Kidney epithelial cell (primary cell): ENCODE results near the gene DSCAML1. TPM values are rescaled to one million over a fixed set of nuclear protein-coding genes. Genes with fewer than 3 reads are reported as not detected.

Experiments used
- DNase-seq: peaks from one replicate; pipeline ENCODE4 v3.0.0-alpha.2; 2010; ENCODE audit warnings: low read depth
- H3K27me3 ChIP-seq: 2 replicates; pipeline ENCODE4 v1.6.0; 2011; ENCODE audit warnings: low read length; ENCODE audit not compliant: control insufficient read depth, insufficient read depth
- H3K36me3 ChIP-seq: 2 replicates; pipeline ENCODE4 v1.5.1; 2011; ENCODE audit warnings: low read length; ENCODE audit not compliant: control insufficient read depth, insufficient read depth
- H3K4me3 ChIP-seq: 2 replicates; pipeline ENCODE4 v1.5.1; 2011; ENCODE audit warnings: low read depth, mild to moderate bottlenecking, control low read depth, low read length
- CTCF ChIP-seq: IDR thresholded peaks from 2 replicates; pipeline ENCODE4 v1.5.1; 2011; ENCODE audit warnings: mild to moderate bottlenecking, moderate library complexity, low read length, control low read depth, inconsistent platforms; ENCODE audit not compliant: insufficient read depth, poor library complexity, severe bottlenecking
- total RNA-seq: library from RNA; depleted of rRNA; stranded (reverse); fragments of >200 nt; gene quantifications from 2 replicates; pipeline ENCODE4 v1.2.3, GENCODE V29; 2015

The DSCAML1 gene
- total RNA-seq, 1 donor from 2014 or later, result 3.1 TPM

DNA sequence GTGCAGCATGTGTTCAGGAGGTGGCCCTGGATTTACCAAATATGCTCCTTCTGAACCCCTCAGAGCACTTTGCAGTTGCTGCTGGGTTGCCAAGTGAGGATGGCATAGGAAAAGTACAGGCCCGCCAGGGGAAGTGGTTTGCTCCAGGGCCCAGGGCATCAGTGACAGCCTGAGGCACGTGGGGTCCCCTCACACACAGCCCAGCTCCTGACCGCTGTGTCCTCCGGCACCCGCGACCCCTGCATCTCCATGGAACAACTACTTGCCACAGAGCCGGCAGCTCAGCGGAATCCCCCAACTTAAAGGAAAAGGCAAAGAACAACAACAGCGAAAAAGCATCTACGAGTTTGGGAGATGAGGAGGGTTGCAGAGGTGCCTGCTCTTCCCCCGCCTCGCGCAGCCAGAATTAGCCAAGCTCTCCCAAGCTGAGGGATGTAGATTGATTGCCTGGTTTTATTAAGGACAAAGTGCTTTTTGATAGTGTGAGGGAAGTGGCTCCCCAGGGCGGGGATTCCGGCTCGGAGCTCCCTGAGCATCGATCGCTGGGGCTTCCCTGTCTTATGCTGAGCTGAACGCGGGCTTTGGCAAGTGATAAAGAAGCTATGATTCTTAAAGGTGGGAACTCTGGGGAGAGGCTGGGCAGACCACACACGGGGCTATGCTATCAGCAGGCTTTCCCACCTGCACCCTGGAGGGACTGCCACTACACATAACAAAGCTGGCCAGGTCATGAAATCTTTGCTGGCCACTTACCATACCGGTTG lies 294.8 kb downstream of the DSCAML1 start:
- DNase-seq, result no peak
- Histone ChIP-seq H3K36me3 (no peaks in the 10 kb centered on the region), H3K27me3 (peaks cover 20% of the 10 kb centered on the region), H3K4me3 (no peak overlapping the region)
- no peak for TF ChIP-seq CTCF

GRCh38 chr11:117501237-117501898 lies 295.6 kb downstream of the DSCAML1 start:
- Histone ChIP-seq H3K27me3 (peaks cover 23% of the 10 kb centered on the region), H3K4me3 (no peak overlapping the region), H3K36me3 (no peaks in the 10 kb centered on the region)
- TF ChIP-seq CTCF, result no peak
- no peak for DNase-seq

GRCh38 chr11:117498791-117499190 lies 298.2 kb downstream of the DSCAML1 start:
- H3K4me3 ChIP-seq, result no peak overlapping the region
- peaks cover 15% of the 10 kb centered on the region for H3K27me3 ChIP-seq
- no peak for TF ChIP-seq CTCF
- no peak for DNase-seq
- H3K36me3 ChIP-seq, result no peaks in the 10 kb centered on the region

DNA sequence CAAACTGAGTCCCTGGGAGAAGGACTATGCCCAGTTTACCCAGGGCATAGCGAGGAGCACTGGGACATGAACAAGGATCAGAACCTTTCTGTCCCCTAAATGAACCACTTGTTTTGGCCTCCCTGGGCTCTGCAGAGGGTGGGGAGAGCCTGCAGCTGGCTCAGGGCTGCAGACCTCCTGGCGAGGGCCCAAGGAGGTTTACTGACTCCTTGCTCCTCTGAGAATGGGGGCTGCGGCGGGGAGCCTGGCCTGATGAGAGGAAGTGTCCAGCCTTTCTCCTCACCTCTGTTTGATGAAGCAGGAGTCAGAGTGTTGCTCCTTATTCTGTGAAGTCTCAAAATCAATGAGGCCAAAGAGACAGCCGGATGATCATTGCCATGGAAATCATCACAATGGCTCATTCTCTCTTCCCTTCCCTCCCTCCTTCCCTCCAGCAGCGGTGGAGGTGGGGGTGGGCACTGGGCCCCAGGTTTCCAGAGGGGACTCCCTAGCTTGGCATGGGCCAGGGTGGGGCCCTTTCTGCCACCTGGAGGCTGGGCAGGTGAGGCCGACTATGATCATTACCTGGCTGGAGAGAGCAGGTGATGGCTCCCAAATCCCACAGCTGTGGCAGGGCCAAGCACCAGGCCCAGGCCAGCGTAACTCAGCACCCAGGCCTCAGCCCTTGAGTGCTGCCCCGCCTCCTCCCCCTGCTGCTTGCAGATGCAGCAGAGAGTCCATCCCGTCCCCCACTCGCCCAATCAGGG lies 299.6 kb downstream of the DSCAML1 start:
- DNase-seq, result no peak
- TF ChIP-seq CTCF, result no peak
- Histone ChIP-seq H3K36me3 (no peaks in the 10 kb centered on the region), H3K27me3 (peaks cover 14% of the 10 kb centered on the region), H3K4me3 (no peak overlapping the region)

DNA sequence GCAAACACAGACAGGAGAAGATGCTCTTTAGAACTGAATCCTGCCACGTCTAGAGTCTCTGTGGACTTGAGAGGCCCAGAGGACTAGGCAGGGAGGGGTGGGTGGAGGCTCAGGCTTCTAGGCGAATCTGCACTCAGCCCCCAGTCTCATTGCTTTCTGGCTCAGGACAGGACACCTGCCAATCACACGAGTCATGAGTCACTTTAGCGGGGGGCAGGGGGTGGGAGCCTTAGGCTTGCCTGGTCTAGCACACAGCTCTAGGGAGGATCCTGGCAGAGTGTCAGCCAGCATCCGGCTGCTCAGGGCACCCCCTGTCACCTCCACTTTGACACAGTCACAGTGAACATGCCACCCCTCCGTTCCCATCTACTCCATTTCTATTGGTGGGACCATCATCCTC lies 301.7 kb downstream of the DSCAML1 start:
- no peak for TF ChIP-seq CTCF
- DNase-seq, result no peak
- no peak overlapping the region for H3K4me3 ChIP-seq
- H3K27me3 ChIP-seq, result peaks cover 27% of the 10 kb centered on the region
- H3K36me3 ChIP-seq, result no peaks in the 10 kb centered on the region
